GM23338 (cell line): ENCODE data around the gene TMEM132D.

ENCODE experiments used
- CREB1 ChIP-seq: fragments of 250-450 bp; sonication (Bioruptor Pico); IDR thresholded peaks from 2 replicates; pipeline ENCODE4 v1.5.0; 2020; ENCODE audit warnings: low read depth, mild to moderate bottlenecking, moderate library complexity
- EZH2 ChIP-seq: fragments of 200-600 bp; sonication (generic); IDR thresholded peaks from one replicate; pipeline ENCODE4 v1.8.0; 2017; ENCODE audit warnings: antibody characterized with exemption, mild to moderate bottlenecking, low read depth; ENCODE audit not compliant: unreplicated experiment
- EZH2phosphoT487 ChIP-seq: fragments of 200-600 bp; sonication (generic); IDR thresholded peaks from one replicate; pipeline ENCODE4 v1.8.1; 2018; ENCODE audit warnings: antibody characterized with exemption; ENCODE audit not compliant: unreplicated experiment
- JUNB ChIP-seq: IDR thresholded peaks from one replicate; pipeline ENCODE4 v1.6.1; 2016; ENCODE audit warnings: antibody characterized with exemption; ENCODE audit not compliant: unreplicated experiment
- NANOG ChIP-seq: IDR thresholded peaks from 2 replicates; pipeline ENCODE4 v1.6.1; 2016; ENCODE audit warnings: antibody characterized with exemption, borderline replicate concordance
- POLR2AphosphoS5 ChIP-seq: IDR thresholded peaks from 2 replicates; pipeline ENCODE4 v1.6.1; 2016; ENCODE audit warnings: antibody characterized with exemption, low read depth
- ZNF331 ChIP-seq: fragments of 250-450 bp; sonication (Bioruptor Pico); IDR thresholded peaks from 2 replicates; pipeline ENCODE4 v1.5.0; 2020; ENCODE audit warnings: low read depth, mild to moderate bottlenecking, moderate library complexity
- TF ChIP-seq, protein P1 (sequence below): IDR thresholded peaks from one replicate; pipeline ENCODE4 v1.6.1; 2018; ENCODE audit warnings: antibody characterized with exemption; ENCODE audit not compliant: unreplicated experiment
- TF ChIP-seq, protein P2 (sequence below), 2 experiments: fragments of 200-600 bp in 1 of 2; sonication (generic) in 1 of 2; conservative IDR thresholded peaks; 2 replicates each; pipeline versions ENCODE4 v1.5.1 to v1.6.1; 2016 to 2017; ENCODE audit warnings: antibody characterized with exemption in 2 of 2, low read depth in 2 of 2, mild to moderate bottlenecking in 2 of 2, moderate library complexity in 1 of 2
- TF ChIP-seq, protein P3 (sequence below): IDR thresholded peaks from 2 replicates; pipeline ENCODE4 v1.6.1; 2016; ENCODE audit warnings: antibody characterized with exemption

DNA sequence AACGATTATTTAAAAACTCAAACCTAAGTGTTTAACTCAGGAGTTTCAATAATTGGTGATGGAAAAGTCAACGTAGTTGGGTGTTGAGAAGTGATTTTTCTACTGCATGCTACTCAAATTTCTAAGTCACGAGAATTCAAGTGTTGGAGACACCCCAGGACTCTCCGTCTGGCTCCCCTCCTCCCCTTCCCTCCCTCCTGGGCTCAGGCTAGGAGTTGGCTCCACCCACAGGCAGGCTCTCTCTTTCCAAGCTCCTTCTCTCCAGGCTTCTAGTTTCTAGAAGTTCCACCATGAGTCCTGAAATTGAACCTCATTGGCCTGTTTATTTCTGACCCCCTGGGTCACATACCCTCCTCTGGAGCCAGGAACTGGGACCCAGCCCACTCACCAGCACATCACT is 73.0 kb downstream of the TMEM132D start:
- no peak for TF ChIP-seq ZNF331 (CRISPR knock-in tag)
- no peak for TF ChIP-seq POLR2AphosphoS5
- TF ChIP-seq, protein P1, sequence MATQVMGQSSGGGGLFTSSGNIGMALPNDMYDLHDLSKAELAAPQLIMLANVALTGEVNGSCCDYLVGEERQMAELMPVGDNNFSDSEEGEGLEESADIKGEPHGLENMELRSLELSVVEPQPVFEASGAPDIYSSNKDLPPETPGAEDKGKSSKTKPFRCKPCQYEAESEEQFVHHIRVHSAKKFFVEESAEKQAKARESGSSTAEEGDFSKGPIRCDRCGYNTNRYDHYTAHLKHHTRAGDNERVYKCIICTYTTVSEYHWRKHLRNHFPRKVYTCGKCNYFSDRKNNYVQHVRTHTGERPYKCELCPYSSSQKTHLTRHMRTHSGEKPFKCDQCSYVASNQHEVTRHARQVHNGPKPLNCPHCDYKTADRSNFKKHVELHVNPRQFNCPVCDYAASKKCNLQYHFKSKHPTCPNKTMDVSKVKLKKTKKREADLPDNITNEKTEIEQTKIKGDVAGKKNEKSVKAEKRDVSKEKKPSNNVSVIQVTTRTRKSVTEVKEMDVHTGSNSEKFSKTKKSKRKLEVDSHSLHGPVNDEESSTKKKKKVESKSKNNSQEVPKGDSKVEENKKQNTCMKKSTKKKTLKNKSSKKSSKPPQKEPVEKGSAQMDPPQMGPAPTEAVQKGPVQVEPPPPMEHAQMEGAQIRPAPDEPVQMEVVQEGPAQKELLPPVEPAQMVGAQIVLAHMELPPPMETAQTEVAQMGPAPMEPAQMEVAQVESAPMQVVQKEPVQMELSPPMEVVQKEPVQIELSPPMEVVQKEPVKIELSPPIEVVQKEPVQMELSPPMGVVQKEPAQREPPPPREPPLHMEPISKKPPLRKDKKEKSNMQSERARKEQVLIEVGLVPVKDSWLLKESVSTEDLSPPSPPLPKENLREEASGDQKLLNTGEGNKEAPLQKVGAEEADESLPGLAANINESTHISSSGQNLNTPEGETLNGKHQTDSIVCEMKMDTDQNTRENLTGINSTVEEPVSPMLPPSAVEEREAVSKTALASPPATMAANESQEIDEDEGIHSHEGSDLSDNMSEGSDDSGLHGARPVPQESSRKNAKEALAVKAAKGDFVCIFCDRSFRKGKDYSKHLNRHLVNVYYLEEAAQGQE: no peak
- TF ChIP-seq, protein P2, sequence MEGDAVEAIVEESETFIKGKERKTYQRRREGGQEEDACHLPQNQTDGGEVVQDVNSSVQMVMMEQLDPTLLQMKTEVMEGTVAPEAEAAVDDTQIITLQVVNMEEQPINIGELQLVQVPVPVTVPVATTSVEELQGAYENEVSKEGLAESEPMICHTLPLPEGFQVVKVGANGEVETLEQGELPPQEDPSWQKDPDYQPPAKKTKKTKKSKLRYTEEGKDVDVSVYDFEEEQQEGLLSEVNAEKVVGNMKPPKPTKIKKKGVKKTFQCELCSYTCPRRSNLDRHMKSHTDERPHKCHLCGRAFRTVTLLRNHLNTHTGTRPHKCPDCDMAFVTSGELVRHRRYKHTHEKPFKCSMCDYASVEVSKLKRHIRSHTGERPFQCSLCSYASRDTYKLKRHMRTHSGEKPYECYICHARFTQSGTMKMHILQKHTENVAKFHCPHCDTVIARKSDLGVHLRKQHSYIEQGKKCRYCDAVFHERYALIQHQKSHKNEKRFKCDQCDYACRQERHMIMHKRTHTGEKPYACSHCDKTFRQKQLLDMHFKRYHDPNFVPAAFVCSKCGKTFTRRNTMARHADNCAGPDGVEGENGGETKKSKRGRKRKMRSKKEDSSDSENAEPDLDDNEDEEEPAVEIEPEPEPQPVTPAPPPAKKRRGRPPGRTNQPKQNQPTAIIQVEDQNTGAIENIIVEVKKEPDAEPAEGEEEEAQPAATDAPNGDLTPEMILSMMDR (conservative IDR thresholded peaks at IDR 0.05; ENCODE audit: low read depth in 2 of 2): peak in 1 of 2 experiments; percentile 22; a peak in 2 of 4 replicates
- no peak for TF ChIP-seq EZH2
- TF ChIP-seq EZH2phosphoT487: no peak
- TF ChIP-seq CREB1 (CRISPR knock-in tag): no peak
- no peak for TF ChIP-seq JUNB
- no peak for TF ChIP-seq NANOG
- TF ChIP-seq, protein P3, sequence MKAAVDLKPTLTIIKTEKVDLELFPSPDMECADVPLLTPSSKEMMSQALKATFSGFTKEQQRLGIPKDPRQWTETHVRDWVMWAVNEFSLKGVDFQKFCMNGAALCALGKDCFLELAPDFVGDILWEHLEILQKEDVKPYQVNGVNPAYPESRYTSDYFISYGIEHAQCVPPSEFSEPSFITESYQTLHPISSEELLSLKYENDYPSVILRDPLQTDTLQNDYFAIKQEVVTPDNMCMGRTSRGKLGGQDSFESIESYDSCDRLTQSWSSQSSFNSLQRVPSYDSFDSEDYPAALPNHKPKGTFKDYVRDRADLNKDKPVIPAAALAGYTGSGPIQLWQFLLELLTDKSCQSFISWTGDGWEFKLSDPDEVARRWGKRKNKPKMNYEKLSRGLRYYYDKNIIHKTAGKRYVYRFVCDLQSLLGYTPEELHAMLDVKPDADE: no peak
